Measurements from ENCODE around the gene SCNN1A. TPM values are rescaled to one million over a fixed set of nuclear protein-coding genes. Genes with fewer than 3 reads are reported as not detected.

SCNN1A gene
- total RNA-seq, 2 experiments from 2014 or later, result 0.17 to 0.26 TPM

- ChIA-PET POLR2A (no interaction called here), CTCF (interaction anchor here (1.3 to 1.6 kb wide), 2 partner anchors 25 to 39 kb away, joined by 3 to 7 read pairs; no protein-coding TSS in a partner anchor)
- Mint-ChIP-seq H3K27me3 (no peaks in the 10 kb centered on the region), H3K4me3 (peak overlapping the region; percentile 2), H3K4me1 (ENCODE audit: low read depth) (peaks cover 19% of the 10 kb centered on the region), H3K27ac (no peak overlapping the region), H3K36me3 (no peaks in the 10 kb centered on the region), H3K9me3 (no peaks in the 10 kb centered on the region)
- intact Hi-C loops (cut with micrococcal nuclease), result no loop called here
- DNase-seq, result peak; percentile 37
Observed at GRCh38 chr12:6361834-6362233, 13.5 kb downstream of the SCNN1A start.

- no peak overlapping the region for H3K4me3 Mint-ChIP-seq
- intact Hi-C loops (cut with micrococcal nuclease), result loop anchor here (1.0 kb wide), 1 partner anchor 16 kb away; no protein-coding TSS in a partner anchor
- DNase-seq, result peak; percentile 49
- no peaks in the 10 kb centered on the region for H3K9me3 Mint-ChIP-seq
- peaks cover 19% of the 10 kb centered on the region for H3K4me1 Mint-ChIP-seq (ENCODE audit: low read depth)
- ChIA-PET CTCF (interaction anchor here (0.9 to 1.3 kb wide), 2 partner anchors 16 to 38 kb away, joined by 3 to 4 read pairs; no protein-coding TSS in a partner anchor), POLR2A (interaction anchor here (1.0 kb wide), 1 partner anchor 17 kb away, joined by 3 read pairs; no protein-coding TSS in a partner anchor)
- no peaks in the 10 kb centered on the region for H3K36me3 Mint-ChIP-seq
- H3K27me3 Mint-ChIP-seq, result no peaks in the 10 kb centered on the region
- peak overlapping the region; percentile 16 for H3K27ac Mint-ChIP-seq
Observed at GRCh38 chr12:6360578-6361490, 14.5 kb downstream of the SCNN1A start.

- intact Hi-C loops (cut with micrococcal nuclease), result loop anchor here (1.0 kb wide), 1 partner anchor 15 kb away; no protein-coding TSS in a partner anchor
- Mint-ChIP-seq H3K36me3 (no peaks in the 10 kb centered on the region), H3K27ac (no peak overlapping the region), H3K4me1 (ENCODE audit: low read depth) (peaks cover 19% of the 10 kb centered on the region), H3K4me3 (no peak overlapping the region), H3K27me3 (no peaks in the 10 kb centered on the region), H3K9me3 (no peaks in the 10 kb centered on the region)
- DNase-seq, result no peak
- ChIA-PET CTCF (interaction anchor here (1.3 kb wide), 1 partner anchor 37 kb away, joined by 3 read pairs; no protein-coding TSS in a partner anchor), POLR2A (interaction anchor here (1.0 kb wide), 1 partner anchor 16 kb away, joined by 3 read pairs; no protein-coding TSS in a partner anchor)
Observed at GRCh38 chr12:6360080-6360571, 15.2 kb downstream of the SCNN1A start.

GRCh38 chr12:6358881-6359280 is 16.5 kb downstream of the SCNN1A start:
- no peak overlapping the region for H3K4me3 Mint-ChIP-seq
- H3K36me3 Mint-ChIP-seq, result no peaks in the 10 kb centered on the region
- intact Hi-C loops (cut with micrococcal nuclease), result no loop called here
- ChIA-PET CTCF (no interaction called here), POLR2A (no interaction called here)
- no peak for DNase-seq
- H3K4me1 Mint-ChIP-seq (ENCODE audit: low read depth), result peaks cover 16% of the 10 kb centered on the region
- no peak overlapping the region for H3K27ac Mint-ChIP-seq
- H3K27me3 Mint-ChIP-seq, result no peaks in the 10 kb centered on the region
- no peaks in the 10 kb centered on the region for H3K9me3 Mint-ChIP-seq

GRCh38 chr12:6356374-6356820 is 19.0 kb downstream of the SCNN1A start:
- Mint-ChIP-seq H3K9me3 (no peaks in the 10 kb centered on the region), H3K4me1 (ENCODE audit: low read depth) (peaks cover 12% of the 10 kb centered on the region), H3K4me3 (no peak overlapping the region), H3K27ac (no peak overlapping the region), H3K27me3 (no peaks in the 10 kb centered on the region), H3K36me3 (no peaks in the 10 kb centered on the region)
- POLR2A ChIA-PET, result interaction anchor here (0.8 kb wide), 1 partner anchor 11 kb away, joined by 3 read pairs; no protein-coding TSS in a partner anchor
- intact Hi-C loops (cut with micrococcal nuclease), result no loop called here
- DNase-seq, result no peak
- CTCF ChIA-PET, result interaction anchor here (1.2 kb wide), 1 partner anchor 11 kb away, joined by 3 read pairs; no protein-coding TSS in a partner anchor

- Mint-ChIP-seq H3K36me3 (no peaks in the 10 kb centered on the region), H3K9me3 (no peaks in the 10 kb centered on the region), H3K27me3 (no peaks in the 10 kb centered on the region), H3K27ac (no peak overlapping the region), H3K4me3 (no peak overlapping the region), H3K4me1 (ENCODE audit: low read depth) (peaks cover 7% of the 10 kb centered on the region)
- intact Hi-C loops (cut with micrococcal nuclease), result no loop called here
- no peak for DNase-seq
- ChIA-PET CTCF (interaction anchor here (1.2 kb wide), 1 partner anchor 11 kb away, joined by 3 read pairs; no protein-coding TSS in a partner anchor), POLR2A (interaction anchor here (0.8 kb wide), 1 partner anchor 10 kb away, joined by 3 read pairs; no protein-coding TSS in a partner anchor)
Observed at GRCh38 chr12:6355491-6356373, 19.6 kb downstream of the SCNN1A start.

- ChIA-PET POLR2A (no interaction called here), CTCF (no interaction called here)
- intact Hi-C loops (cut with micrococcal nuclease), result no loop called here
- H3K4me3 Mint-ChIP-seq, result no peak overlapping the region
- no peak for DNase-seq
- H3K27ac Mint-ChIP-seq, result no peak overlapping the region
- H3K4me1 Mint-ChIP-seq (ENCODE audit: low read depth), result no peaks in the 10 kb centered on the region
- H3K36me3 Mint-ChIP-seq, result no peaks in the 10 kb centered on the region
- no peaks in the 10 kb centered on the region for H3K9me3 Mint-ChIP-seq
- no peaks in the 10 kb centered on the region for H3K27me3 Mint-ChIP-seq
Observed at GRCh38 chr12:6354495-6355393, 20.6 kb downstream of the SCNN1A start.

- intact Hi-C loops (cut with micrococcal nuclease), result no loop called here
- no peak overlapping the region for H3K4me3 Mint-ChIP-seq
- no peak overlapping the region for H3K27ac Mint-ChIP-seq
- POLR2A ChIA-PET, result interaction anchor here (0.7 kb wide), 1 partner anchor 13 kb away, joined by 3 read pairs; no protein-coding TSS in a partner anchor
- no peak for DNase-seq
- no peaks in the 10 kb centered on the region for H3K9me3 Mint-ChIP-seq
- no peaks in the 10 kb centered on the region for H3K36me3 Mint-ChIP-seq
- peaks cover 2% of the 10 kb centered on the region for H3K4me1 Mint-ChIP-seq (ENCODE audit: low read depth)
- CTCF ChIA-PET, result interaction anchor here (1.1 to 1.2 kb wide), 2 partner anchors 27 to 29 kb away, joined by 3 read pairs; no protein-coding TSS in a partner anchor
- no peaks in the 10 kb centered on the region for H3K27me3 Mint-ChIP-seq
Observed at GRCh38 chr12:6352193-6353173, 22.9 kb downstream of the SCNN1A start.

- intact Hi-C loops (cut with micrococcal nuclease), result no loop called here
- Mint-ChIP-seq H3K36me3 (no peaks in the 10 kb centered on the region), H3K27me3 (no peaks in the 10 kb centered on the region), H3K27ac (no peak overlapping the region), H3K4me1 (ENCODE audit: low read depth) (peaks cover 9% of the 10 kb centered on the region), H3K9me3 (no peaks in the 10 kb centered on the region), H3K4me3 (no peak overlapping the region)
- DNase-seq, result no peak
- ChIA-PET POLR2A (interaction anchor here (0.7 kb wide), 1 partner anchor 13 kb away, joined by 3 read pairs; no protein-coding TSS in a partner anchor), CTCF (interaction anchor here (1.1 to 1.2 kb wide), 2 partner anchors 26 to 28 kb away, joined by 3 read pairs; no protein-coding TSS in a partner anchor)
Observed at GRCh38 chr12:6351622-6352021, 23.7 kb downstream of the SCNN1A start.
